ENCODE data around the gene ABHD4.
"Not testable (repeated sequence)": the region's sequence is repeated elsewhere in the genome, so short reads cannot be mapped to it uniquely, and the experiment has no call there.

Gene ABHD4

GRCh38 chr14:22623047-22623446, 24.9 kb downstream of the ABHD4 start:
- no peak for DNase-seq (ENCODE audit: low read depth in 2 of 3, low spot score in 2 of 3)

DNA sequence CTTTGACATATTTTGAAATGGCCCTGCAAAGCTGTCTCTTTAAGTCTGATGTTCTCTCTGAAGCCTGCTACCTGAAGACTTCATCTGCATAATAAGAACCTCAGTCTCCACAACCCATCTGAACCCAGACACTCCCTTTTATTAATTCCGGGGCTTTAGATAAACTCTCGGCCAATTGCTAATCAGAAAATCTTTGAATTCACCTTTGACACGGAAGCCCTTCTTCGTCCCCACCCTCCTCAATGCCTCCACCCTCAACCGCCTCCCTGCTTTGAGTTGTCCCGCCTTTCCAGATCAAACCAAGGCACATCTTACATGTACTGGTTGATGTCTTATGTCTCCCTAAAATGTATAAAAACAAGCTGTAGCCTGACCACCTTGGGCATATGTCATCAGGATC, 28.5 kb downstream of the ABHD4 start:
- no peak for DNase-seq (ENCODE audit: low read depth in 2 of 3, low spot score in 2 of 3)

DNA sequence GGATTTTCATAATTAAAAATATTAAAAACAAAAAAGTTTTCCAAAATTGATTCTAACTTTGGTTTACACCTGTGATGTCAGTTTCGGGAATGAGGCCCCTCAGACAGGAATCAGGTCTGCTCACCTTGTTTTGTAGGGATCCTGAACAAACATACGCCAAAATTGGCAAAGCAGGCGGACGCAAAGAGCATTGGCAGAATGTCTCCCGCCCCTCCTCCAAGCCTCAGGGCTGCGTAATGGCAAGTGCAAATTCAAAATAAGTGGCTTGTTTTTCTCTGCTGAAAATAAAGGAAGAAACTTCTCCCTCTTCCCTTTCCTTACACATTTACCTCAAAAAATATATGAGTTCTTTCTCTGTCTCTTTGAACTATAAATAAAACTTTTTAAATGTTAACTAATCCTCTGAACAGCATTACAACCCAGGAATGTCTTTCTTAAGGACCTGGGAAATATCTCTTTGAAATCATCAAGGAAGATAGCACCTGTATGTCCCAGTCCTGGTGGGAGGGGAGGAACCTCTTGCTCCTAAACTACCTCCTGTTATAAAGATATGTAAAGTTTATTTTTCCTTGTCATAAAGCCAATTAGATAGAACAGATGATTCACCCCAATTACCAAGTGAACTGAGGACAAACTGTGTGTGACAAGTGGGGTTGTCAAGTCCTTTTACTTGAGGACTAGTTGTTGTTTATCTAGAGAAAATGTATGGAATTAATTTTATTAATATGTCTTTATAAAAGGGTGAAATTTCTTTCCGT, 29.6 kb downstream of the ABHD4 start:
- no peak for DNase-seq (ENCODE audit: low read depth in 2 of 3, low spot score in 2 of 3)

GRCh38 chr14:22629361-22629760, 31.3 kb downstream of the ABHD4 start:
- DNase-seq (ENCODE audit: low read depth in 2 of 3, low spot score in 2 of 3) = no peak

- DNase-seq (ENCODE audit: low read depth in 2 of 3, low spot score in 2 of 3) = no peak
These were observed 32.0 kb downstream of the ABHD4 start for GRCh38 chr14:22630066-22630465.

DNA sequence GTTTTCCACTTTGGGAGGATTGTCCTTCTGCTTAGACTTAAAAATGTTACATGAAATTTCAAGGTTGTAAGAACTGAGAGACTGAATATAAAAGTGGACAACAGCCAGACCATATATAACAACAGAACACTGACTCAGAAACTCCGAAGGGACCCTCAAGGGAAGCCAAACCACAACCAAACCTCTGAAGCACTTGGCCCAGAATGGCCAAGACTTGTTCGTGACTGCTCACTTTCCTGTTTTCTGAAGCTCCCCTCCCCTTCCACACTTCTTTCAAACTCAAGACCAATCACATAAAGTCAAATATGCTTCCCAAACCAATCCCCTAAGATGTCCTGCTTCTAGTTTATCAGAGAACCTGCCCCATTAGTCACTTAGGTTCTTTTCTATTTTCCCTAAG, 32.4 kb downstream of the ABHD4 start:
- DNase-seq (ENCODE audit: low read depth in 2 of 3, low spot score in 2 of 3) = no peak

DNA sequence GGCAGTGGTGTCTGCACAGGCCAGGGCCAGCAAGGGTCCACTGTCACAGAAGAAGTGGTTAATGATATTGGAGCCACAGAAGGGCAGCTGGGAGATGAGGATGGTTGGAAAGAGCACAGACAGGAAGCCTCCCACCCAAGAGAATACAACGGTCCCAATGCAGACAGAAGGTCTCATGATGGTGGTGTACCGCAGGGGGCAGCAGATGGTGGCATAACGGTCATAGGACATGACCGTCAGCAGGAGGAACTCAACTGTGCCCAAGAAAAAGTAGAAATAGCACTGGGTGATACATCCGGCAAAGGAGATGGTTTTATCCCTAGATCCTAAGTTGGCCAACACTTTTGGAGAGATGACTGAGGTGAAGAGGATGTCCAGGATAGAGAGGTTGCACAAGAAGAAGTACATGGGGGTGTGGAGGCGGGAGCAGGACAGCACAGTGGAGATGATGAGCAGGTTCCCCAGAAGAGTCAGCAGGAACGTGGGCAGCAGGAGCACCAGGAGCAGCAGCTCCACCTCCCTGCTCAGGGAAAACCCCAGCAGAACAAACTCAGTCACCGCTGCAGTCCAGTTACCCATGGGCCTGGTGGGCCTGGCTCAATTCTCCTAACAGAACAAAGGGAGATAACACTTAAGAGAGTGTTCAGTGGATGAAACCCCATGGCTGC, 36.3 kb downstream of the ABHD4 start:
- no peak for DNase-seq (ENCODE audit: low read depth in 2 of 3, low spot score in 2 of 3)

DNA sequence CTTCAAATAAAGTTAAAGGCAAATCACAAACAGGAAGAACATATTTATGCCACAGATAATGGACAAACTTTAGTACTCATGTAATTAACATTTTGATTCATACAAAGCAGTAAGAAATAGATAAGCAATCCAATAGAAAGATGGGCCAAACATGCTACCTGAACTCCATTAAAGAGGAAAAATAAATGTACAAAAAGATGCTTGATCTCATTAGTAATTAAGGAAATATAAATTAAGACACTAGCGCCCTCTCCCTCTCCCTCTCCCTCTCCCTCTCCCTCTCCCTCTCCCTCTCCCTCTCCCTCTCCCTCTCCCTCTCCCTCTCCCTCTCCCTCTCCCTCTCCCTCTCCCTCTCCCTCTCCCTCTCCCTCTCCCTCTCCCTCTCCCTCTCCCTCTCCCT, 37.9 kb downstream of the ABHD4 start:
- not testable (repeated sequence) for DNase-seq (ENCODE audit: low read depth in 2 of 3, low spot score in 2 of 3)

DNA sequence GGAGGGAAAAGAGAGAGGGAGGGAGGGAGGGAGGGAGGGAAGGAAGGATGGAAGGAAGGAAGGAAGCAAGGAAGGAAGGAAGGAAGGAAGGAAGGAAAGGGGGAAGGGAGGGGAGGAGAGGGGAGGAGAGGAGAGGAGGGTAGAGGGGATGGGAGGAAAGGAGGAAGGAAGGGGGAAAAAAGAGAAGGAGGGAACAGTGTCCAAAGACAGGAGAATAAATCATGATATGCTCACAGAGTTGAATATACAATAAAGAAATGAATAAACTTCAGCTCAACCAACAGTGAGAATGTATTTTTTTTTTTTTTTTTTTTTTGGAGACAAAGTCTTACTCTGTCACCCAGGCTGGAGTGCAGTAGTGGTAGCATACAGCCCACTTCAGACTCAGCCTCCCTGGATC, 42.1 kb downstream of the ABHD4 start:
- no peak for DNase-seq (ENCODE audit: low read depth in 2 of 3, low spot score in 2 of 3)

DNA sequence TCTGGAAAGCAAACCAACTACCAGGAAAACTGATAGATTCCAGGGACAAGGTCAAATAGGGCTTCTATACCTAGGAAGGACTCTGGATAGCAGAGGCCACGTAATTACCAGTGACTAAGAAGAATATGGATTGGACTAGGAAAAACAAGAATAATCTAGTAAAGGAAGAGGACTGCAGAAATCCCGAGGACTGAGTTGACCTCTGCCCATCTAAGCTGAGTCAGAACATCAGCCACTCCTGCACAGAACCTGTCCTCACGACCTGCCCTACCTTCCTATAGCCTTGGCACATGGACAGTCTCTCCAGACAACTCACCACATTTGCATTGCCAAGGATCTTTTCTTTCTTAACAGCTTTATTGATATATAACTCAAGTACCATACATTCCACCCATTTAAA, 43.7 kb downstream of the ABHD4 start:
- no peak for DNase-seq (ENCODE audit: low read depth in 2 of 3, low spot score in 2 of 3)

DNA sequence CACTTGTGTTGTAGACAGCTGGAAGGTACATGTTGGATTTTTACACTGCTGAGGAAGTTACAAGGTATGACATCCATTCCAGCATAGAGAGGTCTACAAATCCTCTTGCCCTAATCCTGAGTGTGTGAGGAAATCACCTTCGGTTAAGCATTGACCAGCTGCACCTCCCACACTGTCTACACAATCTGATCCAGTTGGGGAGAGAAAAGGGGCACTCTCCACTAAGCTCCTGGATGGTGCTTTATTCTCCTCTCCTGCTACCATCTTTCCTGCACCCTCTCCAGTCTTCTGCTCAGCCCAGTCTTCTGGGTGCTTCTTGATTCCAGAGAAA, 46.2 kb downstream of the ABHD4 start, which contains the start of gene OR6J1:
OR6J1 (minus strand) TSS at position 48 of the 331 bp plus-strand sequence. CDS start 9,541 bp downstream, outside the sequence.
- DNase-seq (ENCODE audit: low read depth in 2 of 3, low spot score in 2 of 3) = no peak

- DNase-seq (ENCODE audit: low read depth in 2 of 3, low spot score in 2 of 3) = no peak
These were observed 48.6 kb downstream of the ABHD4 start for GRCh38 chr14:22646570-22647254.

DNA sequence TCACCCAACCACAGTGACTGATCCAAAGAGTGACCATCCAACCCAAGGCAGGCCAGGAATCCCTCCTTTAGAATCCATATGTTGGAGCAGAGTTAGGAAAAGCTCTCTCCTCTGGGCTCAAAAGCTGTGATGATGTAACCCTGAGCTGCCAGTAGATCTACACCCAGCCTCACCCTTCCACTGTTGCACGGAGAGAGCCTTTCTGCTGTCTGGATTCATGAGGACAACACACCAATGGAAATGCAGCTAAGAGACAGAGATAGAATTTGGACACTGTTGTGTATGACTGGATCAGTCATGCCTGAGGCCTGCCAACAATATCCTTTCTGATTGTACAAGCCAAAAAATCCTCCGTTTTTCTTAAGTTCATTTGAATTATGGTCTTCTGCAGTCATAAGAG, 50.4 kb downstream of the ABHD4 start:
- DNase-seq (ENCODE audit: low read depth in 2 of 3, low spot score in 2 of 3) = no peak

GRCh38 chr14:22650046-22650739, 52.1 kb downstream of the ABHD4 start:
- no peak for DNase-seq (ENCODE audit: low read depth in 2 of 3, low spot score in 2 of 3)

GRCh38 chr14:22650960-22651521, 52.9 kb downstream of the ABHD4 start:
- no peak for DNase-seq (ENCODE audit: low read depth in 2 of 3, low spot score in 2 of 3)

- no peak for DNase-seq (ENCODE audit: low read depth in 2 of 3, low spot score in 2 of 3)
These were observed 53.5 kb downstream of the ABHD4 start for GRCh38 chr14:22651586-22651985.

DNA sequence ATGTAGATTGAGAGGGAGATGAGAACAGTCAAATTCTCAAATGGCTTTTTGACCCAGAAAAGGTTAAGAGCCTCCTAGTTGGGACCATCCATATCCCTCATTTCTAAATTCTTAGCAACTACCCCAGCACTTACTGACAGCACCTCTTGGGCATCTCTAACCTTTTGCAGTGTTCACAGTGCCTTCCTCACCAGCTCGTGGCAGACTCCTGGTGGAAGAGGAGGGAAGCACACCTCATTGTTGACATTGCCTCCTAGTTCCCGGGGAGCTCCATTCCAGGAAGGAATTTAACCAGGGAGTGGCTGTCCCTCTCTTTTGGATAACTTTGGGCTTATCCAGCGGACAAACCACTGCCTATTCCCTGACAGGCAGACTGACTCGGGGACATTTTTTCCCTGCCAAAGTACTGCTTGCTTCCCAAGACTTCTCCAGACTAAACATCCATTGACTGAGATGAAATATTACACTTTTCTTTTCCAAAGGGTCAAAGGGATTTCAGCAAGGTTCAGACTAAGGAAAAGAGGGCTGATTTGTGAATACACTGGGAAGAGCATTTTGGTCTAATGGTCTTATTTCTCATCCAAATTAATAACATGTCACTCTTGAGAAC, 55.0 kb downstream of the ABHD4 start:
- peak in 1 of 3 experiments; percentile 22 for DNase-seq (ENCODE audit: low read depth in 2 of 3, low spot score in 2 of 3)

- no peak for DNase-seq (ENCODE audit: low read depth in 2 of 3, low spot score in 2 of 3)
These were observed 58.1 kb downstream of the ABHD4 start for GRCh38 chr14:22656226-22656625.

DNA sequence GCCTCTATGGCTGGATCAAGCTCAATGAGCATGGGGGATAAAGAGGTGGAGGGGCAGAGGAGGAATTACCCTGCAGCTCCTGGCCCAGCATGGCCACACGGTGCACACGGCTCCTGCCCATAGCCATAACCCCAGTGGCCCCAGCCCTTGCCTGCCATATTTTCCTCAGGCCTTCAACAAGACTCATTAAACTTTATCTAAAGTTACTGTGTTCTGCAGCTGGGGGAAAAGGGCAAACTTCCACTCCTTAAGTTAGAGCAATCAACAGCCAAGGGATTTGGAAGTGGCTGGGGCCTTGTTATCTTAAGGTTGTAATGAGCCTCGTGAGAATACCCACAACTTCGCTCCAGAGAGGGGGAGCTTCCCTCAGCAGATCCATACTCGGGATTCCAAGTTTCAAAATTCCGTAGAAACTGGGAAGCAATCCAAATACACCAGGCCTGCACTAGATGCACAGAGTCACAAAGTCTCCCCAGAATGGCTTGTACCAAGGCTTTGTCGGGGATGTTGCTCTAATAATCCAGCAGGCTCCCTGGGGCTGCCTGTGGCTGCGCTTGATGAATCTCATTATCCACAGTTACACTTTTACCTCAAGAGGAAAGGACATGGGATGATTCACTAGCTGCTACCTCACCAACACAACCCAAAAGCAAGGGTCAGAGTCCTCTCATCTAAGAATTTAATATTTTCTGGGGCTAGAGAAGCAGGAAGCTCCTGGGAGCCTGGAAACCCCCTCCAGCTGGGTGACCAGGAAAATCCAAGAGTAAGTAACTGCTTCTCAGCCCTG, 59.0 kb downstream of the ABHD4 start:
- DNase-seq (ENCODE audit: low read depth in 2 of 3, low spot score in 2 of 3) = no peak

- no peak for DNase-seq (ENCODE audit: low read depth in 2 of 3, low spot score in 2 of 3)
These were observed 59.8 kb downstream of the ABHD4 start for GRCh38 chr14:22657861-22658260.
